ENCODE measurements around the gene TICAM2. TPM values are rescaled to one million over a fixed set of nuclear protein-coding genes. Genes with fewer than 3 reads are reported as not detected.

The TICAM2 gene
- polyA plus RNA-seq, 1 donor (not counting 4 experiments of a cell fraction or from before 2014, with no cell fraction given): not detected

DNA sequence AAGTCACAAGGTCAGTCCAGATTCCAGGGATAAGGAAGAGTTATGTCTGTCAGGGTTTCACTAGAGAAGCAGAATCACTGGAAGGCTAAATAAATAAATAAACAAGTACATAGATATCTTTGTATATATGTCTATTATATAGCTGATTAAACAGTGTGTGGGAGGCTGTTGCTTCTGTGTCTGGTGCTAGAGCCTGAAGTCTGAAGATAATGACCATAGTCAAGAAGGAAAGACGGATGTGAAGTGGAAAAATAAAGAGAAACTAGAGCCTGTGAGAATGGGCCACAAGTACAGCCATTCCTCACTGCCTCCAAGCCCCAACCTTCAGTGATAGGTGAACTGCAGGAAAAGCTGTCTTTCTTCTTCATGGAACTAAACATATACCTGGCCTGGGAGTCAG lies 27.6 kb upstream of the TICAM2 start:
- no peaks in the 10 kb centered on the region for H3K9me1 ChIP-seq (ENCODE audit: control insufficient read depth, extremely low read depth, insufficient read depth, low read length)
- no peaks in the 10 kb centered on the region for H3K9me3 ChIP-seq (ENCODE audit: control insufficient read depth, low read depth, low read length)
- no peak overlapping the region for H3K4me2 ChIP-seq (ENCODE audit: control insufficient read depth, extremely low read depth, insufficient read depth, low read depth, low read length)
- H3K36me3 ChIP-seq (ENCODE audit: control insufficient read depth in 2 of 2, extremely low read depth in 1 of 2, insufficient read depth in 2 of 2, low read length in 2 of 2): no peaks in the 10 kb centered on the region
- dilution Hi-C loops (cut with MboI; ENCODE audit: extremely low pct_ligation_motif_present, low sequenced_read_pairs): no loop called here
- no peak overlapping the region for H3K9ac ChIP-seq (ENCODE audit: control insufficient read depth, extremely low read depth, insufficient read depth, low read length)
- H3K27me3 ChIP-seq (ENCODE audit: control insufficient read depth, extremely low read depth, insufficient read depth, low read length): no peaks in the 10 kb centered on the region
- H3K4me3 ChIP-seq (ENCODE audit: control insufficient read depth in 2 of 3, extremely low read depth in 1 of 3, insufficient read depth in 2 of 3, low read depth in 1 of 3, low read length in 3 of 3): no peak overlapping the region
- TF ChIP-seq, protein P1, sequence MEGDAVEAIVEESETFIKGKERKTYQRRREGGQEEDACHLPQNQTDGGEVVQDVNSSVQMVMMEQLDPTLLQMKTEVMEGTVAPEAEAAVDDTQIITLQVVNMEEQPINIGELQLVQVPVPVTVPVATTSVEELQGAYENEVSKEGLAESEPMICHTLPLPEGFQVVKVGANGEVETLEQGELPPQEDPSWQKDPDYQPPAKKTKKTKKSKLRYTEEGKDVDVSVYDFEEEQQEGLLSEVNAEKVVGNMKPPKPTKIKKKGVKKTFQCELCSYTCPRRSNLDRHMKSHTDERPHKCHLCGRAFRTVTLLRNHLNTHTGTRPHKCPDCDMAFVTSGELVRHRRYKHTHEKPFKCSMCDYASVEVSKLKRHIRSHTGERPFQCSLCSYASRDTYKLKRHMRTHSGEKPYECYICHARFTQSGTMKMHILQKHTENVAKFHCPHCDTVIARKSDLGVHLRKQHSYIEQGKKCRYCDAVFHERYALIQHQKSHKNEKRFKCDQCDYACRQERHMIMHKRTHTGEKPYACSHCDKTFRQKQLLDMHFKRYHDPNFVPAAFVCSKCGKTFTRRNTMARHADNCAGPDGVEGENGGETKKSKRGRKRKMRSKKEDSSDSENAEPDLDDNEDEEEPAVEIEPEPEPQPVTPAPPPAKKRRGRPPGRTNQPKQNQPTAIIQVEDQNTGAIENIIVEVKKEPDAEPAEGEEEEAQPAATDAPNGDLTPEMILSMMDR (optimal IDR thresholded peaks at IDR 0.05 in 1 of 3, IDR thresholded peaks at IDR 0.05 in 1 of 3, conservative IDR thresholded peaks at IDR 0.05 in 1 of 3; ENCODE audit: extremely low read depth in 1 of 3, insufficient read depth in 2 of 3, low read length in 3 of 3): no peak
- TF ChIP-seq EZH2 (IDR thresholded peaks at IDR 0.05; ENCODE audit: low read length): no peak
- no peaks in the 10 kb centered on the region for H4K20me1 ChIP-seq (ENCODE audit: control insufficient read depth, extremely low read depth, insufficient read depth, low read length)
- no peak overlapping the region for H3K27ac ChIP-seq (ENCODE audit: control insufficient read depth, insufficient read depth, low read length)
- DNase-seq (ENCODE audit: low read depth, low spot score) (no peak), FAIRE-seq (no peak)
- H2AFZ ChIP-seq (ENCODE audit: control insufficient read depth, low read length): no peak overlapping the region
- peaks cover 5% of the 10 kb centered on the region for H3K4me1 ChIP-seq (ENCODE audit: control insufficient read depth, extremely low read depth, insufficient read depth, low read length)
- peaks cover 10% of the 10 kb centered on the region for H3K79me2 ChIP-seq (ENCODE audit: control insufficient read depth, insufficient read depth, low read length)

DNA sequence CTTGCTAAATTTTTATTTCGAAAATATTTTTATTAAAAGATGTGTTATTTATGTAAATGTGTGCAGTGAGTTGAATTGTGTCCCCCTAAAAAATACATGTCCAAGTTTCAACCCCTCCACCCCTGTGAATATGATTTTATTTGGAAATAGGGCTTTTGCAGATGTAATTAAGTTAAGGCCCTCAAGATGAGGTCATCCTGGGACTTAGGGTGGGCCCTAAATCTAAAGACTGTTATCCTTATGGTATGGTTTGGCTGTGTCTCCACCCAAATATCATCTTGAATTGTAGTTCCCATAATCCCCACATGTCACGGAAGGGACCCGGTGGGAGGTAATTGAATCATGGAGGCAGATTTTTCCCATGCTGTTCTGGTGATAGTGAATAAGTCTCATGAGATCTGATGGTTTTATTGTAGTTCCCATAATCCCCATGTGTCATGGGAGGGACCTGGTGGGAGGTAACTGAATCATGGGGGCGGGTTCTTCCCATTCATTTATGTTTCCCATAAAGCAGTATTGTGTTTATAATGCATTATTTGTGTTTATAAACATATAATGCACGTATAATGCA lies 25.1 kb upstream of the TICAM2 start:
- TF ChIP-seq EZH2 (IDR thresholded peaks at IDR 0.05; ENCODE audit: low read length): no peak
- TF ChIP-seq, protein P1 (optimal IDR thresholded peaks at IDR 0.05 in 1 of 3, IDR thresholded peaks at IDR 0.05 in 1 of 3, conservative IDR thresholded peaks at IDR 0.05 in 1 of 3; ENCODE audit: extremely low read depth in 1 of 3, insufficient read depth in 2 of 3, low read length in 3 of 3): no peak

More for the DNA sequence above, 25.1 kb upstream of the TICAM2 start:
- Histone ChIP-seq H3K36me3 (ENCODE audit: control insufficient read depth in 2 of 2, extremely low read depth in 1 of 2, insufficient read depth in 2 of 2, low read length in 2 of 2) (peaks cover 0 to 1% of the 10 kb centered on the region in 2 experiments), H3K4me1 (ENCODE audit: control insufficient read depth, extremely low read depth, insufficient read depth, low read length) (peaks cover 9% of the 10 kb centered on the region), H3K4me3 (ENCODE audit: control insufficient read depth in 2 of 3, extremely low read depth in 1 of 3, insufficient read depth in 2 of 3, low read depth in 1 of 3, low read length in 3 of 3) (no peak overlapping the region), H2AFZ (ENCODE audit: control insufficient read depth, low read length) (no peak overlapping the region), H3K27me3 (ENCODE audit: control insufficient read depth, extremely low read depth, insufficient read depth, low read length) (no peaks in the 10 kb centered on the region), H4K20me1 (ENCODE audit: control insufficient read depth, extremely low read depth, insufficient read depth, low read length) (peaks cover 3% of the 10 kb centered on the region), H3K4me2 (ENCODE audit: control insufficient read depth, extremely low read depth, insufficient read depth, low read depth, low read length) (no peak overlapping the region), H3K27ac (ENCODE audit: control insufficient read depth, insufficient read depth, low read length) (no peak overlapping the region), H3K9ac (ENCODE audit: control insufficient read depth, extremely low read depth, insufficient read depth, low read length) (no peak overlapping the region), H3K9me1 (ENCODE audit: control insufficient read depth, extremely low read depth, insufficient read depth, low read length) (no peaks in the 10 kb centered on the region), H3K9me3 (ENCODE audit: control insufficient read depth, low read depth, low read length) (no peaks in the 10 kb centered on the region), H3K79me2 (ENCODE audit: control insufficient read depth, insufficient read depth, low read length) (peaks cover 35% of the 10 kb centered on the region)
- dilution Hi-C loops (cut with MboI; ENCODE audit: extremely low pct_ligation_motif_present, low sequenced_read_pairs): no loop called here
- FAIRE-seq (no peak), DNase-seq (ENCODE audit: low read depth, low spot score) (no peak)

Measured in keratinocyte (primary cell).